ENCODE data around the gene PLXNC1. TPM values are rescaled to one million over a fixed set of nuclear protein-coding genes. Genes with fewer than 3 reads are reported as not detected.

PLXNC1 gene
- polyA plus RNA-seq, 1 experiment = 2.2 TPM

DNA sequence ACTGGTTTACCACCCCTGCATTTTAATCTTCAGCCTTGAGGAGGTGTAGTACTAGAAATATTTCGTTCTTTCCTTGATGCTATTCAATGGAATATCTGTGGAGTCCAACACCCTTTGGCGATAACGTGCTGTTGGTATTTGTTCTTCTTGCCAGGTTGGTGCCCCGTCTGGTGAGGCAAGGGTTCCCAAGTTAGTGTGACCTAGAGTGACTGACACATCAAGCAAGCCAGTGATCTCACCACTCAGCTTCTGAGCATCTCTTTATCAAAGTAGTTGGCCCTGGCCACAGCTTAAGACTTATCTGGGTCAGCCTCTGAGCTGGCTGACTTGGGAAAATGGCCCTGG, 60.2 kb downstream of the PLXNC1 start:
- Histone ChIP-seq H3K4me3 (ENCODE audit: low read depth, low read length) (no peak overlapping the region), H3K27me3 (ENCODE audit: control insufficient read depth, insufficient read depth, low read length) (no peaks in the 10 kb centered on the region), H3K36me3 (ENCODE audit: control insufficient read depth, insufficient read depth, low read length) (no peaks in the 10 kb centered on the region)
- TF ChIP-seq, protein P1, sequence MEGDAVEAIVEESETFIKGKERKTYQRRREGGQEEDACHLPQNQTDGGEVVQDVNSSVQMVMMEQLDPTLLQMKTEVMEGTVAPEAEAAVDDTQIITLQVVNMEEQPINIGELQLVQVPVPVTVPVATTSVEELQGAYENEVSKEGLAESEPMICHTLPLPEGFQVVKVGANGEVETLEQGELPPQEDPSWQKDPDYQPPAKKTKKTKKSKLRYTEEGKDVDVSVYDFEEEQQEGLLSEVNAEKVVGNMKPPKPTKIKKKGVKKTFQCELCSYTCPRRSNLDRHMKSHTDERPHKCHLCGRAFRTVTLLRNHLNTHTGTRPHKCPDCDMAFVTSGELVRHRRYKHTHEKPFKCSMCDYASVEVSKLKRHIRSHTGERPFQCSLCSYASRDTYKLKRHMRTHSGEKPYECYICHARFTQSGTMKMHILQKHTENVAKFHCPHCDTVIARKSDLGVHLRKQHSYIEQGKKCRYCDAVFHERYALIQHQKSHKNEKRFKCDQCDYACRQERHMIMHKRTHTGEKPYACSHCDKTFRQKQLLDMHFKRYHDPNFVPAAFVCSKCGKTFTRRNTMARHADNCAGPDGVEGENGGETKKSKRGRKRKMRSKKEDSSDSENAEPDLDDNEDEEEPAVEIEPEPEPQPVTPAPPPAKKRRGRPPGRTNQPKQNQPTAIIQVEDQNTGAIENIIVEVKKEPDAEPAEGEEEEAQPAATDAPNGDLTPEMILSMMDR (IDR thresholded peaks at IDR 0.05; ENCODE audit: insufficient read depth, low read depth, low read length) = no peak
- no peak for DNase-seq (ENCODE audit: low read depth)
- ChIA-PET CTCF (interaction anchor here (1.2 kb wide), 1 partner anchor 11 kb away, joined by 3 read pairs; no protein-coding TSS in a partner anchor), POLR2A (no interaction called here)

DNA sequence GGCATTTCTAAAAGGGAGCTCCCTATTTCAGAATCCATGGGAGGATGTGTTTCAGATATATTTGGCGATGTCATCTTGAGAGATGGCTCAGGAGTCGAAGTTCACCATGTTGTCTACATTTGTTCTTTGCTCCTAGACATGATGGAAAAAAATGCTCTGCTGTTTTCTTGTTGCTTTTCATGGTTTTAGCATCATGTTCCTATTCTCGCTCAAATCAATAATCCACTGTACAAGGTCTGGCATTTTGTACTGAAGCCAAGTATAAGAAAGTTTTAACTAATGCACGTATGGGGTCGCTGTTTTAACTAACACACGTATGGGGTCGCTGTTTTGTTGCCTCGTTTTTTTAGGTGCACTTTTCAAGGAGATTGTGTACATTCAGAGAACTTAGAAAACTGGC, 60.9 kb downstream of the PLXNC1 start:
- Histone ChIP-seq H3K27me3 (ENCODE audit: control insufficient read depth, insufficient read depth, low read length) (no peaks in the 10 kb centered on the region), H3K4me3 (ENCODE audit: low read depth, low read length) (no peak overlapping the region), H3K36me3 (ENCODE audit: control insufficient read depth, insufficient read depth, low read length) (no peaks in the 10 kb centered on the region)
- DNase-seq (ENCODE audit: low read depth) = no peak
- CTCF ChIA-PET = no interaction called here
- TF ChIP-seq, protein P1 (IDR thresholded peaks at IDR 0.05; ENCODE audit: insufficient read depth, low read depth, low read length) = no peak
- POLR2A ChIA-PET = no interaction called here

DNA sequence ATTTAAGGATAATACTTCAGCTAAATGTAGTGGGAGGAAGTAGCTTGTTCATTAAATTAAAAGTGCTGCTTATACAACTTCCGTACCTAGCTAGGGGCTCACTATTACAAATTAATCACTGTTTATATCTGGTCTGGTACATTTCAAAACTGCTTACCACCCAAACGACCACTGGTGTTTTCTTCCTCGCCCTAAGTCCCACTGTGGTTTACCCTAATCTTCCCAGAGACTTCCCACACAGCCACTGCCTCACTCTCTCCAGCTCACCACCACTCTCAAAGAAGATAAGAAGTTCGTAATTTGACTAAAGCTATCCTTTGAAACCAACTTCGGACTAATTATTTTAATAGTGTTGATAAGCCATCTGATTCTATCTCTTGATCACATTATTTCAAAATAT, 62.6 kb downstream of the PLXNC1 start:
- ChIA-PET POLR2A (interaction anchor here (0.6 kb wide), 1 partner anchor 45 kb away, joined by 4 read pairs; no protein-coding TSS in a partner anchor), CTCF (interaction anchor here (0.9 to 1.1 kb wide), 2 partner anchors 9 to 33 kb away, joined by 3 to 4 read pairs; no protein-coding TSS in a partner anchor)
- no peaks in the 10 kb centered on the region for H3K36me3 ChIP-seq (ENCODE audit: control insufficient read depth, insufficient read depth, low read length)
- DNase-seq (ENCODE audit: low read depth) = no peak
- TF ChIP-seq, protein P1 (IDR thresholded peaks at IDR 0.05; ENCODE audit: insufficient read depth, low read depth, low read length) = no peak
- H3K27me3 ChIP-seq (ENCODE audit: control insufficient read depth, insufficient read depth, low read length) = no peaks in the 10 kb centered on the region
- H3K4me3 ChIP-seq (ENCODE audit: low read depth, low read length) = no peak overlapping the region

DNA sequence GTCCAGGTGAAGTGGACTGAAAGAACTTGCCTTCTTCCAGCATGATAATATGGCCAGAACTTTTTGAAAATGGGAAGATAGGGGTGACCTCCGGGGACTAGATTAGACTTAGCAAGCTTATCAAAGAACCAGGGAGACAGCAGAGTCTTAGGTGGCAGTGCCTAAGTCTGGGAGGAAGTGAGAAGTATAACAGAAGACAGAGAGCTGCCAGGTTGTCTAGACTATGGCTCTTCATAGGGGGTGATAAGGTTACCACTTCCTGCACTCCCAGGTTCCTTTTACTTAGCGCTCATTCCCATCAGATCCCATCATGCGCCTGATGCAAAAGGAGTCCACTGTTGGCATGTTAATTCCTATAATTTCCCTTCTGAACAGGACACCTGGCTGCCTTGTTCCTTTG, 69.9 kb downstream of the PLXNC1 start:
- Histone ChIP-seq H3K36me3 (ENCODE audit: control insufficient read depth, insufficient read depth, low read length) (no peaks in the 10 kb centered on the region), H3K27me3 (ENCODE audit: control insufficient read depth, insufficient read depth, low read length) (no peaks in the 10 kb centered on the region), H3K4me3 (ENCODE audit: low read depth, low read length) (no peak overlapping the region)
- DNase-seq (ENCODE audit: low read depth) = no peak
- TF ChIP-seq, protein P1 (IDR thresholded peaks at IDR 0.05; ENCODE audit: insufficient read depth, low read depth, low read length) = no peak
- ChIA-PET POLR2A (no interaction called here), CTCF (no interaction called here)

DNA sequence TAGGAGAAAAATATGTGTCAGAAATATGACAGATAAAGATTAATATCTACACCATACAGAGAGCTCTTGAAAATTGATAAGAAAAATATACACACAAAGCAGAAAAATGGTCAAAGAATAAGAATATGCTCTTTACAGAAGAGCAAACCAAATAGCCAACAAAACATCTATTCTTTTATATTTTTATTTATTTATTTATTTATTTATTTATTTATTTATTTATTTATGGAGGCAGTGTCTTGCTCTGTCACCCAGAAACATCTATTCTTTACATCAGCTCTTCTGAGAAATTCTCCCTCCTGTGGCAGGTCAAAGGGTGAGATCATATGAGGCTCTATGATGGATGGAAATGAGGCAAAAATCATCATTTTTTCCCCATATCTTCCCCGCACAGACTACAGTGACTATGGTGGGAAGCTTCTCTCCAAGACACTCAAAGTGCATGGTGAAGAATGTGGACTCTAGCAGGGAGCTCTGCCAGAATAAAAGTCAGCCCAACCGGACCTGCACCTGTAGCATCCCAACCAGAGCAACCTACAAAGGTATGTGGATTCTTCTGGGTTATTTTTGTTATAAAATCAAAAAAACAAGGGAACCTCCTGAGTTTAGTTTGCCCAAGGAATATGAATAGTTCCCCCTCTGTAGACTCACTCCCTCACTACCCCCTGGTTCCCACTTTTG, 71.4 kb downstream of the PLXNC1 start:
- Histone ChIP-seq H3K27me3 (ENCODE audit: control insufficient read depth, insufficient read depth, low read length) (no peaks in the 10 kb centered on the region), H3K36me3 (ENCODE audit: control insufficient read depth, insufficient read depth, low read length) (no peaks in the 10 kb centered on the region), H3K4me3 (ENCODE audit: low read depth, low read length) (no peak overlapping the region)
- no peak for DNase-seq (ENCODE audit: low read depth)
- ChIA-PET CTCF (interaction anchor here (0.9 to 1.1 kb wide), 3 partner anchors 9 to 15 kb away, joined by 3 to 4 read pairs (median 3); no protein-coding TSS in a partner anchor), POLR2A (no interaction called here)
- TF ChIP-seq, protein P1 (IDR thresholded peaks at IDR 0.05; ENCODE audit: insufficient read depth, low read depth, low read length) = no peak

Data from BJ (cell line).